AG09309 (cell line): ENCODE data around the gene ADGRG4.
"Not testable (repeated sequence)": the region's sequence is repeated elsewhere in the genome, so short reads cannot be mapped to it uniquely, and the experiment has no call there.

Experiments used
- DNase-seq: peaks from one replicate; pipeline ENCODE4 v3.0.0-alpha.2; 2010; ENCODE audit warnings: low read depth
- H3K4me3 ChIP-seq: 2 replicates; pipeline ENCODE4 v1.5.1; 2011; ENCODE audit warnings: mild to moderate bottlenecking, low read depth, low read length, moderate library complexity; ENCODE audit not compliant: control insufficient read depth
- CTCF ChIP-seq: IDR thresholded peaks from 2 replicates; pipeline ENCODE4 v1.5.1; 2011; ENCODE audit warnings: mild to moderate bottlenecking, low read depth, low read length, inconsistent platforms; ENCODE audit not compliant: insufficient read depth, control insufficient read depth; ENCODE audit errors: missing control alignments

Gene ADGRG4

GRCh38 chrX:136300721-136301120 is at the start of gene ADGRG4:
ADGRG4 (plus strand) TSS chrX:136300963; CDS start chrX:136308778, 7,815 bp downstream.
- H3K4me3 ChIP-seq, DNase-seq: not testable (repeated sequence)

- H3K4me3 ChIP-seq, result peak within 1 kb of the TSS; percentile 59
- no peak for TF ChIP-seq CTCF
Measured at GRCh38 chrX:136251041-136251991, 49.4 kb upstream of the ADGRG4 start, which contains the start of gene MAP7D3. MAP7D3 (minus strand) TSS chrX:136251400; CDS start chrX:136251358, 42 bp downstream.

GRCh38 chrX:136255541-136255940 is 45.2 kb upstream of the ADGRG4 start:
- no peak overlapping the region for H3K4me3 ChIP-seq
- no peak for TF ChIP-seq CTCF
- DNase-seq, result no peak

More at GRCh38 chrX:136251041-136251991, 49.4 kb upstream of the ADGRG4 start, which contains the start of gene MAP7D3:
- DNase-seq, result no peak

GRCh38 chrX:136256026-136256425 is 44.7 kb upstream of the ADGRG4 start:
- H3K4me3 ChIP-seq, result no peak overlapping the region
- no peak for TF ChIP-seq CTCF
- no peak for DNase-seq

- no peak overlapping the region for H3K4me3 ChIP-seq
- no peak for TF ChIP-seq CTCF
- DNase-seq, result no peak
Measured at GRCh38 chrX:136258951-136259350, 41.8 kb upstream of the ADGRG4 start.

GRCh38 chrX:136259543-136259942 is 41.2 kb upstream of the ADGRG4 start:
- H3K4me3 ChIP-seq, result no peak overlapping the region
- DNase-seq, result no peak
- TF ChIP-seq CTCF, result no peak

GRCh38 chrX:136260776-136261175 is 40.0 kb upstream of the ADGRG4 start:
- no peak for TF ChIP-seq CTCF
- H3K4me3 ChIP-seq, result no peak overlapping the region
- peak; percentile 25 for DNase-seq
